ENCODE data around the gene PRMT3.

DNA sequence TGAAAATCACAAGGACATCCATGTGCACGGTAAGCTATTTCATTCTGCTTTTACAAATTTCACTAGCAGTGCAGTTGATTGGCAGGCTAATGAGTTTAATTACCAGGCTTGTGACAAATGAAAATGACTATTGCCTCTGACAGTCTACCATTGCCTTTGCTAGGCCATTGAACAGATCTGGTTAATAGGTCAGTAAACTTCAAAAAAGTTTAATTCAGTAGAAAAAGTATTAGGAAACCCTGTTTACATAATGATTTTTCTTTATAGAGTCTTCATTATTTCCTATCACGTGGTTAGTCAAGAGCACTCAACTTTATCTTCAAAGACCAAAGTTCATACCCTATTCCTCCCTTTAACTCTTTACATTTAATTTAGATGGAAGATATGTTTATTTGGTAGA, 77.0 kb downstream of the PRMT3 start:
- TF ChIP-seq, protein P1, sequence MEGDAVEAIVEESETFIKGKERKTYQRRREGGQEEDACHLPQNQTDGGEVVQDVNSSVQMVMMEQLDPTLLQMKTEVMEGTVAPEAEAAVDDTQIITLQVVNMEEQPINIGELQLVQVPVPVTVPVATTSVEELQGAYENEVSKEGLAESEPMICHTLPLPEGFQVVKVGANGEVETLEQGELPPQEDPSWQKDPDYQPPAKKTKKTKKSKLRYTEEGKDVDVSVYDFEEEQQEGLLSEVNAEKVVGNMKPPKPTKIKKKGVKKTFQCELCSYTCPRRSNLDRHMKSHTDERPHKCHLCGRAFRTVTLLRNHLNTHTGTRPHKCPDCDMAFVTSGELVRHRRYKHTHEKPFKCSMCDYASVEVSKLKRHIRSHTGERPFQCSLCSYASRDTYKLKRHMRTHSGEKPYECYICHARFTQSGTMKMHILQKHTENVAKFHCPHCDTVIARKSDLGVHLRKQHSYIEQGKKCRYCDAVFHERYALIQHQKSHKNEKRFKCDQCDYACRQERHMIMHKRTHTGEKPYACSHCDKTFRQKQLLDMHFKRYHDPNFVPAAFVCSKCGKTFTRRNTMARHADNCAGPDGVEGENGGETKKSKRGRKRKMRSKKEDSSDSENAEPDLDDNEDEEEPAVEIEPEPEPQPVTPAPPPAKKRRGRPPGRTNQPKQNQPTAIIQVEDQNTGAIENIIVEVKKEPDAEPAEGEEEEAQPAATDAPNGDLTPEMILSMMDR (IDR thresholded peaks at IDR 0.05): no peak
- no peak for TF ChIP-seq POLR2A (IDR thresholded peaks at IDR 0.05)
